A673 (cell line): ENCODE measurements around the gene GDF11.

ENCODE experiments used
- CTCF ChIP-seq: fragments of 300-800, 200-600 bp; sonication (generic); conservative IDR thresholded peaks from 2 replicates; pipeline ENCODE4 v1.5.1; 2017; ENCODE audit warnings: low read depth, mild to moderate bottlenecking, antibody characterized with exemption, low read length, moderate library complexity, mixed read lengths
- EZH2 ChIP-seq: fragments of 200-600 bp; sonication (generic); IDR thresholded peaks from 2 replicates; pipeline ENCODE4 v1.6.1; 2017; ENCODE audit warnings: borderline replicate concordance, low read depth, mild to moderate bottlenecking, mixed read lengths, antibody characterized with exemption, low read length; ENCODE audit not compliant: poor library complexity, severe bottlenecking

GRCh38 chr12:55780685-55781084 is 37.8 kb downstream of the GDF11 start:
- TF ChIP-seq CTCF (no peak), EZH2 (no peak)
